Measurements from ENCODE around the gene KCNG2.

The KCNG2 gene

DNA sequence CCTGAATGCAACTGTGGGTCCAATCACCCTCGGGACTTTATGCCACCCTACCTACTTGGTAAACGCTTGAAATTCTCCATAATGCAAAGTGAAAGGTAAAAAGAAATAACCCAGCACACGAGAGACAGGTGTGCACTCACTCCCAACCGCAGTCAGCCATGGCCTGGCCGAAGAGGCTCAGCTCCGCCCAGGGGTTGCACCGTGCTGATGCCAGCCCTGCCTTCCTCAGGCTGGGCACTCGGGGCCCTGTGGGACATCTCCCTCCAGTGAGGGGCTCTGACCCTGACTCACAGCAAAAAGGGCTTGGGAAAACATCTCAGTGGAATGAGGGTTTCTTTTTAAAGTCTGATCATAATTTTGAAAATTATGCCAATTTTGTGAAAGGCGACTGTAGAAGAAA is 140.5 kb downstream of the KCNG2 start:
- H3K27ac ChIP-seq (ENCODE audit: low read depth, low read length): no peak overlapping the region
- H3K36me3 ChIP-seq (ENCODE audit: control insufficient read depth, insufficient read depth, low read length): peaks cover 20% of the 10 kb centered on the region
- H3K9ac ChIP-seq (ENCODE audit: low read length): no peak overlapping the region
- H3K27me3 ChIP-seq (ENCODE audit: control insufficient read depth, insufficient read depth, low read length): no peaks in the 10 kb centered on the region
- peaks cover 14% of the 10 kb centered on the region; the same call in 1 of the 2 replicates for H3K9me3 ChIP-seq (ENCODE audit: control insufficient read depth, insufficient read depth, low read depth, low read length)
- no peak overlapping the region for H3K4me3 ChIP-seq (ENCODE audit: low read depth, low read length)
- no peaks in the 10 kb centered on the region for H3K4me1 ChIP-seq (ENCODE audit: control insufficient read depth, insufficient read depth, low read length)

DNA sequence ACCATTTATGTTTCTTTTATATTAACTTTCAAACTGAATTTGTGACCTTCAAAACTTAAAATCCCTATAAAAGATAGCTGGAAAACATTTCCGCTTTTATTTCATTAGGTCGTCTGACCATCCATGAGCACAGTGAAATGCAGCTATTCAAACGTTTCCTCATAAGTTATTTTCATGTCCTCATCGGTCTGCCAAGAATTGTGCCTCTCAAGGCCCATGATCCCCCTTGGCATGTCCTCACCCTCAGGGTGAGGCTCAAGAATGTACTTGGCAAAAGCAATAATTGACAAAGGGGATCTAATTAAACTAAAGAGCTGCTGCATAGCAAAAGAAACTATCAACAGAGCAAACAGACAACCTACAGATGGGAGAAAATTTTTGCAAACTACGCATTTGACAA is 141.4 kb downstream of the KCNG2 start:
- H3K36me3 ChIP-seq (ENCODE audit: control insufficient read depth, insufficient read depth, low read length): peaks cover 20% of the 10 kb centered on the region
- H3K9me3 ChIP-seq (ENCODE audit: control insufficient read depth, insufficient read depth, low read depth, low read length): peaks cover 12% of the 10 kb centered on the region; the same call in 1 of the 2 replicates
- no peak overlapping the region for H3K9ac ChIP-seq (ENCODE audit: low read length)

DNA sequence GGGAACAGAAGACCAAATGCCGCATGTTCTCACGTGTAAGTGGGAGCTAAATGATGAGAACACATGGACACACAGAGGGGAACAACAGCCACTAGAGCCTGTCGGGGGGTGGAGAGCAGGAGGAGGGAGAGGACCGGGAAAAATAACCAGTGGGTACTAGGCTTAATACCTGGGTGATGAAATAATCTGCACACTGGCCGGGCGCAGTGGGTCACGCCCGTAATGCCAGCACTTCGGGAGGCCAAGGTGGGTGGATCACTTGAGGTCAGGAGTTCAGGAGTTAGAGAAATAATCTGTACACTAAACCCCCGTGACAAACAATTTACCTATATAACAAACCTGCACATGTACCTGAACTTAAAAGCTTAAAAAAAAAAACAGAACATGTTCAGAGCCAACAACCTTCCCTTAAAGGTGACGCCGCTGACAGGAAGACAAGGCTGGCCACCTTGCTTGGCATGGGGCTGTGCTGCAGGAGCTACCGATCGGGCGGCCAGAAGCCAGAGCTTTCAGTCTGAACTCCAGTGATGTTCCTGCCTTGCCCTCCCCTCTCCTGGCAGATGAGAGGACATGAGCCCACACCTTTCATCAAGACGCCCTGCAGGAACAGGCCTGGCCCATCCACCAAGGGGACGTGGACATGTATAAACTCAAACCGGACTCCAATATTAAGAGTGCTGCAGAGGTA is 142.5 kb downstream of the KCNG2 start:
- Histone ChIP-seq H3K9ac (ENCODE audit: low read length) (no peak overlapping the region), H3K9me3 (ENCODE audit: control insufficient read depth, insufficient read depth, low read depth, low read length) (peaks cover 9% of the 10 kb centered on the region; the same call in 1 of the 2 replicates), H3K27me3 (ENCODE audit: control insufficient read depth, insufficient read depth, low read length) (no peaks in the 10 kb centered on the region), H3K4me3 (ENCODE audit: low read depth, low read length) (no peak overlapping the region), H3K4me1 (ENCODE audit: control insufficient read depth, insufficient read depth, low read length) (peaks cover 5% of the 10 kb centered on the region; the same call in 1 of the 2 replicates), H3K27ac (ENCODE audit: low read depth, low read length) (no peak overlapping the region), H3K36me3 (ENCODE audit: control insufficient read depth, insufficient read depth, low read length) (peaks cover 18% of the 10 kb centered on the region)

More for the DNA sequence above, 141.4 kb downstream of the KCNG2 start:
- Histone ChIP-seq H3K4me1 (ENCODE audit: control insufficient read depth, insufficient read depth, low read length) (no peaks in the 10 kb centered on the region), H3K4me3 (ENCODE audit: low read depth, low read length) (no peak overlapping the region), H3K27ac (ENCODE audit: low read depth, low read length) (no peak overlapping the region), H3K27me3 (ENCODE audit: control insufficient read depth, insufficient read depth, low read length) (no peaks in the 10 kb centered on the region)

DNA sequence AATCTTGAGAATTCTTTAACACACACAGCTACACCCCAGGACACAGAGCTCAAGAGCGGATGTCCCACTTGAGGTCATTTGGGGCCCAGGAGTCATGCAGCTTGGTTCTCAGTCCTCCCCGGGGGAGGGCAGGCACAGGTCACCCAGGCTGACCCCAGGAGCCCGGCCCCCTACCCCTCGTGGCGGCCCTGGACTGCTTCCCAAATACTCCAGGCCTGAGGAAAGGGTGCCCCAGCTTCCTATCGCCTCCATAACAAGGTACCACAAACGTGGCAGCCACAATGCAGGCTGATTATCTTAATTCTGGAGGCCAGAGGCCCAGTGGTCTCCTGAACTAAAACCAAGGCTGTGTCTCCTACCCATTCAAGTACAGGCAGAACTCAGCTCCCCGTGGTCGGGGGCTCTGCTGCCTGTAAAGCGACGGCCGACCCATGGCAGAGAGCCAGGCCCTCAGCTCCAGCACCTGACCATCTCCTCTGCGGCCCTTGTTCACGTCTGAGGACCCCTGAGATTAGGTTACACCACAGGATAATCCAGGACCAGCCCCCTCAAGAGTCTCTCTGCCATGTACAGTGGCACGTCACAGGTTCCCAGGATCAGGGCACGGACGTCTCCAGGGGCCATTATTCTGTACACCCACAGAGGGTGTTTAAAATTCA is 143.2 kb downstream of the KCNG2 start:
- H3K4me3 ChIP-seq (ENCODE audit: low read depth, low read length): no peak overlapping the region
- peaks cover 12% of the 10 kb centered on the region for H3K36me3 ChIP-seq (ENCODE audit: control insufficient read depth, insufficient read depth, low read length)
- no peaks in the 10 kb centered on the region for H3K27me3 ChIP-seq (ENCODE audit: control insufficient read depth, insufficient read depth, low read length)
- H3K9me3 ChIP-seq (ENCODE audit: control insufficient read depth, insufficient read depth, low read depth, low read length): peaks cover 2% of the 10 kb centered on the region; the same call in 1 of the 2 replicates
- no peak overlapping the region for H3K9ac ChIP-seq (ENCODE audit: low read length)
- H3K27ac ChIP-seq (ENCODE audit: low read depth, low read length): no peak overlapping the region
- H3K4me1 ChIP-seq (ENCODE audit: control insufficient read depth, insufficient read depth, low read length): peaks cover 7% of the 10 kb centered on the region; the same call in 1 of the 2 replicates

DNA sequence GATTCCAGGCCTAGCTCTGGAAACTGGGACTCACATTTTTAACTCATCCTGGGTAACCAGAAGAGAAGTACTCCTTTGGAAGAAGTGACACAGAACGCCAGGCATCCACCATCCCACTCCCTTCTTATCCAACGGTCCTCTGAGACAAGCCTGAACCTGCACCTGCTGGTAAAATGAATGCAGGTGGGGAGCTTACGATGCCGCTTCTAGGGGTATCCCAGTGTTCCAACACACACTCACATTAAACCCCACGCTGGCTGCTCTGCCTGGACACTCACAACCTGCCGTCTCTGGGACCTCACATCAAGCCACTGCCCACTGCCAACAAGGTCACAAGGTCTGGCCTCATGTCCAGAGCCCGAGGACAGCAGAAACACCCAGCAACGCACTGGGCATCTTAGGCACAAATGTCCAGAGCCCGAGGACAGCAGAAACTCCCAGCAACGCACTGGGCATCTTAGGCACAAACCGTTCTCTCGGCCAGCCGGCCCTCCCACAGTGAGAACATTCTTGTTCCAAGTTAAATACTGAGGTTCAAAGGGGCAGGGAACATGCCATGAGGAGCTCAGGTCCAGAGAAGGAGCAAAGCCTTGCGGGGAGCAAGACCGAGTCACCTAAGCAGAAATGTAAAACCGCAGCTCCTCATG is 143.9 kb downstream of the KCNG2 start:
- Histone ChIP-seq H3K27me3 (ENCODE audit: control insufficient read depth, insufficient read depth, low read length) (no peaks in the 10 kb centered on the region), H3K27ac (ENCODE audit: low read depth, low read length) (no peak overlapping the region), H3K9ac (ENCODE audit: low read length) (no peak overlapping the region), H3K36me3 (ENCODE audit: control insufficient read depth, insufficient read depth, low read length) (peaks cover 10% of the 10 kb centered on the region; the same call in 1 of the 2 replicates), H3K9me3 (ENCODE audit: control insufficient read depth, insufficient read depth, low read depth, low read length) (no peaks in the 10 kb centered on the region), H3K4me1 (ENCODE audit: control insufficient read depth, insufficient read depth, low read length) (peaks cover 7% of the 10 kb centered on the region; the same call in 1 of the 2 replicates), H3K4me3 (ENCODE audit: low read depth, low read length) (no peak overlapping the region)

DNA sequence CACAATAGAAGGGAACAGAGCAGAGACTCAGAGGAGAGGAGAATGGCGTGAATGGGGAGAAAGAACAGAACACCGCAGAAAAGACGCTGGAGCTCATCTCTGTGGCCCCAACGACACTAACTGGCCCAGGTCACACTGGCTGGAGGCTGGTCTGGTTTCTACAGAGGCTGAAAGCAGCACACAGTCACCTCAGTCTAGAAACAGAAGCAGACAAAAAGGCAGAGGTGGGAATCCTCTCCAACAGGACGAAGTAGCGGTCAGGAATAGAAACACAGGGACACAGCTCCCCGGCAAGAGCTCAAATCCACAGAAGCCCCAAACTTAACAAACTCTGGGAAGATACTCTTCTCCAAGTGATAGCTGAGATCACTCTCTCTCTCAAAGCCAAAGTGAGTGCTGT is 144.5 kb downstream of the KCNG2 start:
- no peak overlapping the region for H3K27ac ChIP-seq (ENCODE audit: low read depth, low read length)
- peaks cover 10% of the 10 kb centered on the region; the same call in 1 of the 2 replicates for H3K36me3 ChIP-seq (ENCODE audit: control insufficient read depth, insufficient read depth, low read length)

DNA sequence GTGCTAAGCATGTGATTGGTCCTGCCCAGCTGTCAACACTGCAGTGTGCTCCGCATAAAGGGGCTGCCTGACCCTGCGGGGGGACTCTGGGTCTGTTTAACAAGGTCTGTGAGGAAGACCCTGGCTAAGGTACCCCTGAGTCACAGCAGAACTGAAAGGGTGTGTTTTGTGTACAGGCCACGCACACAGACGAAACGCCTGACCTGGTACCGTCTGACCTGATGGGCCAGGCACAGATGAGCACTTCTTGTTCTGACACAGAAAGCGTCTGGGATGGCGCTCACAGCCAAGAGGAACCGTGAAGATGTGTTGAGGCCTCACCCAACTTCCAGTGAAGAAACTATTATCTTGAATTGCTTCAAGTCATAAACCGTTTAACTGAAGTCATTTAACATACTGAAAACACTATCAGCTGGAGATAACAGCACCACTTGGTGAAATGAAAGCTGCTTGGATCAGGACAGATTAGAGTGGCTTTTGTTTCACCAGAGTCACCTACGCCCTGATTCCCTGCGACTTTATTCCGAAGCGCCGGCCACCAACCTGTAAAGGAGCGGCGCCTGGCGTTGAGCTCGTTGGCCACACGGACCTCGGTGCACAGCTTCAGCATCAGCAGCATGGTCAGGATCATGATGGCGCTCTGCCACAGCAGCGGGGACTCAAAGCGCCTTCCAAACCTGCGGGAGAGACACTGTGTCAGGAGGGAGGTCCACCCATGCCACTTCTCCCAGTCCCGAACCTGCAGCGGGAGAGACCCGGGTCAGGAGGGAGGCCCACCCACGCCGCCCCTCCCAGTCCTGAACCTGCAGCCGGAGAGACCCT is 145.3 kb downstream of the KCNG2 start:
- Histone ChIP-seq H3K4me1 (ENCODE audit: control insufficient read depth, insufficient read depth, low read length) (peaks cover 7% of the 10 kb centered on the region; the same call in 1 of the 2 replicates), H3K27ac (ENCODE audit: low read depth, low read length) (no peak overlapping the region), H3K4me3 (ENCODE audit: low read depth, low read length) (no peak overlapping the region), H3K27me3 (ENCODE audit: control insufficient read depth, insufficient read depth, low read length) (no peaks in the 10 kb centered on the region), H3K9me3 (ENCODE audit: control insufficient read depth, insufficient read depth, low read depth, low read length) (no peaks in the 10 kb centered on the region), H3K36me3 (ENCODE audit: control insufficient read depth, insufficient read depth, low read length) (peaks cover 10% of the 10 kb centered on the region; the same call in 1 of the 2 replicates), H3K9ac (ENCODE audit: low read length) (no peak overlapping the region)

More for the DNA sequence above, 144.5 kb downstream of the KCNG2 start:
- H3K4me3 ChIP-seq (ENCODE audit: low read depth, low read length): no peak overlapping the region
- no peaks in the 10 kb centered on the region for H3K9me3 ChIP-seq (ENCODE audit: control insufficient read depth, insufficient read depth, low read depth, low read length)
- peaks cover 7% of the 10 kb centered on the region; the same call in 1 of the 2 replicates for H3K4me1 ChIP-seq (ENCODE audit: control insufficient read depth, insufficient read depth, low read length)
- H3K27me3 ChIP-seq (ENCODE audit: control insufficient read depth, insufficient read depth, low read length): no peaks in the 10 kb centered on the region
- no peak overlapping the region for H3K9ac ChIP-seq (ENCODE audit: low read length)

DNA sequence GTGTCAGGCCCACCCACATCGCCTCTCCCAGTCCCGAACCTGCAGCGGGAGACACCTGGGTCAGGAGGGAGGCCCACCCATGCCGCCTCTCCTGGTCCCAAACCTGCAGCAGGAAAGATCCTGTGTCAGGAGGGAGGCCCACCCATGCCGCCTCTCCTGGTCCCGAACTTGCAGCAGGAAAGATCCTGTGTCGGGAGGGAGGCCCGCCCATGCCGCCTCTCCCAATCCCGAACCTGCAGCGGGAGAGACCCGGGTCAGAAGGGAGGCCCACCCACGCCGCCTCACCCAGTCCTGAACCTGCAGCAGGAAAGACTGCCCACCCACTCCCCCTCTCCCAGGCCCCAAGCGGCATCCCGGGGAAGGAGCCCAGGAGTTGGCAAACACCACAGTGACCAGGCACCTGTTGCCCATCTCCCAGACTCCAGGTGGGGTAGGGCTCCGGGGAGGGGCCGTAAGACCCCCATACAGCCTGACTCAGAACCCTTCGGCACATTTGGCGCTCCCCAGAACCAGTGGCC is 145.9 kb downstream of the KCNG2 start:
- no peak overlapping the region for H3K27ac ChIP-seq (ENCODE audit: low read depth, low read length)
- no peaks in the 10 kb centered on the region for H3K9me3 ChIP-seq (ENCODE audit: control insufficient read depth, insufficient read depth, low read depth, low read length)
- no peak overlapping the region for H3K4me3 ChIP-seq (ENCODE audit: low read depth, low read length)
- no peak overlapping the region for H3K9ac ChIP-seq (ENCODE audit: low read length)
- H3K27me3 ChIP-seq (ENCODE audit: control insufficient read depth, insufficient read depth, low read length): no peaks in the 10 kb centered on the region
- H3K4me1 ChIP-seq (ENCODE audit: control insufficient read depth, insufficient read depth, low read length): peaks cover 7% of the 10 kb centered on the region; the same call in 1 of the 2 replicates
- H3K36me3 ChIP-seq (ENCODE audit: control insufficient read depth, insufficient read depth, low read length): peaks cover 10% of the 10 kb centered on the region; the same call in 1 of the 2 replicates

DNA sequence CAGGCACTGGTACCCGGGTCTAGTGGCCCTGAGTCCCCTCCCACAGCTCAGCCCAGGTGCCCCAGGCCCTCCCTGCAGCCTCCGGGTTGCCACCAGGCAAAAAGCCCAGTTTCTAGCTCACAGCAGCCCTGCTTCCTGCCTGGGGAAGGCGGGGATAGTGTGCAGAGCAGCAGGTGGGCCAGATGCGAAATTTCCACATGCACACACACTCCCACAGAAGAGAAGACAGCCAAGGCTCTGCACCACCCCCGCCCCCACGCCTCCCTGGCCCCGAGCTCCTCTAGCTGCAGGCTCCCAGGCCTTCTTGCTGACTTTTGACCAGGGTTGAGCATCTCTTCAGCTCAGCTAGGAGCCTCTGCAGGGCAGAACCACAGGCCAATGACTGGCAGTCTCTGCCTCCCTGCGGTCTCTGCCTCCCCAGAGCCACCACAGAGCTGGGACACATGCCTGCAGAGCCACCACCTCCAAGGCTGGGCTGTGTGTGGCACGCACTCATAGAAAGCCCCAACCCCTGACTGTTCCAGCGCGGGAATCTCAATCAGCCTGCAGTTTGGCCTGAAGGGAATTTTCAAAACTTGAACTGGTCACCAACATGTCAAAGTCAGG is 146.5 kb downstream of the KCNG2 start:
- Histone ChIP-seq H3K27me3 (ENCODE audit: control insufficient read depth, insufficient read depth, low read length) (no peaks in the 10 kb centered on the region; the same call in 1 of the 2 replicates), H3K27ac (ENCODE audit: low read depth, low read length) (no peak overlapping the region), H3K36me3 (ENCODE audit: control insufficient read depth, insufficient read depth, low read length) (peaks cover 10% of the 10 kb centered on the region; the same call in 1 of the 2 replicates), H3K4me1 (ENCODE audit: control insufficient read depth, insufficient read depth, low read length) (peaks cover 7% of the 10 kb centered on the region; the same call in 1 of the 2 replicates), H3K4me3 (ENCODE audit: low read depth, low read length) (no peak overlapping the region), H3K9ac (ENCODE audit: low read length) (no peak overlapping the region), H3K9me3 (ENCODE audit: control insufficient read depth, insufficient read depth, low read depth, low read length) (no peaks in the 10 kb centered on the region)

DNA sequence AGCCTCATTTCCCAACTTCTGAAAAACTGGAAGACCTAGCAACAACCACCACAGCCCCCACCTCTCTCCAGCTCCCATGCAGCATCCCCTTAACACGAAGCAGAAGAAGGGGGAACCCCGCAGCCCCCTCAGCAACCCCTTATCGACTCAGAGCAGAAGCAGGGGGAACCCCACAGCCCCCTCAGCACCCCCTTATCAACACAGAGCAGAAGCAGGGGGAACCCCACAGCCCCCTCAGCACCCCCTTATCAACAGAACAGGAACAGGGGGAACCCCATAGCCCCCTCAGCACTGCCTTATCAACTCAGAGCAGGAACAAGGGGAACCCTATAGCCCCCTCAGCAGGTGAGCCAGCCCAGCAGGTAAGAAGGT is 147.0 kb downstream of the KCNG2 start:
- no peak overlapping the region for H3K4me3 ChIP-seq (ENCODE audit: low read depth, low read length)
- no peak overlapping the region for H3K9ac ChIP-seq (ENCODE audit: low read length)
- no peak overlapping the region for H3K27ac ChIP-seq (ENCODE audit: low read depth, low read length)
- peaks cover 7% of the 10 kb centered on the region; the same call in 1 of the 2 replicates for H3K4me1 ChIP-seq (ENCODE audit: control insufficient read depth, insufficient read depth, low read length)
- H3K27me3 ChIP-seq (ENCODE audit: control insufficient read depth, insufficient read depth, low read length): peaks cover 3% of the 10 kb centered on the region
- H3K36me3 ChIP-seq (ENCODE audit: control insufficient read depth, insufficient read depth, low read length): peaks cover 10% of the 10 kb centered on the region; the same call in 1 of the 2 replicates
- no peaks in the 10 kb centered on the region for H3K9me3 ChIP-seq (ENCODE audit: control insufficient read depth, insufficient read depth, low read depth, low read length)
